GM23338 (cell line): ENCODE results near the gene SDC1.

ENCODE experiments used
- CTCF ChIP-seq, 2 experiments: fragments of 200-600 bp in 1 of 2; sonication (generic) in 1 of 2; conservative IDR thresholded peaks; 2 replicates each; pipeline versions ENCODE4 v1.5.1 to v1.6.1; 2016 to 2017; ENCODE audit warnings: antibody characterized with exemption in 2 of 2, low read depth in 2 of 2, mild to moderate bottlenecking in 2 of 2, moderate library complexity in 1 of 2
- EZH2 ChIP-seq: fragments of 200-600 bp; sonication (generic); IDR thresholded peaks from one replicate; pipeline ENCODE4 v1.8.0; 2017; ENCODE audit warnings: antibody characterized with exemption, mild to moderate bottlenecking, low read depth; ENCODE audit not compliant: unreplicated experiment
- ZNF114 ChIP-seq: fragments of 250-450 bp; sonication (Bioruptor Pico); IDR thresholded peaks from 2 replicates; pipeline ENCODE4 v1.5.0; 2020; ENCODE audit warnings: mild to moderate bottlenecking, moderate library complexity

GRCh38 chr2:20174410-20174809 is 50.5 kb downstream of the SDC1 start:
- TF ChIP-seq EZH2 = no peak
- TF ChIP-seq CTCF (conservative IDR thresholded peaks at IDR 0.05; ENCODE audit: low read depth in 2 of 2) = no peak
- TF ChIP-seq ZNF114 (CRISPR knock-in tag) = no peak
